Tongue (tissue), 2 donors: ENCODE measurements around the gene DHX16. TPM values are rescaled to one million over a fixed set of nuclear protein-coding genes. Genes with fewer than 3 reads are reported as not detected.
A peak's percentile ranks its signal among the peaks of the same experiment; 100 is the strongest.
"Not testable (repeated sequence)": the region's sequence is repeated elsewhere in the genome, so short reads cannot be mapped to it uniquely, and the experiment has no call there.

ENCODE experiments used
- DNase-seq: peaks from one replicate; pipeline ENCODE4 v3.0.0-alpha.2; 2015
- total RNA-seq: library from RNA; depleted of rRNA; stranded (reverse); fragments of >200 nt; gene quantifications from one replicate; pipeline ENCODE4 v1.2.3, GENCODE V29; 2014

The DHX16 gene
- 24.5 TPM for total RNA-seq

GRCh38 chr6:30672445-30673253, at the start of gene DHX16:
Gene DHX16, minus strand, starts transcription at chr6:30673006. Its CDS starts 165 bp downstream, at chr6:30672841.
- DNase-seq, result peak; percentile 99

- DNase-seq, result not testable (repeated sequence)
These were observed 49.1 kb upstream of the DHX16 start for GRCh38 chr6:30722025-30722279.

GRCh38 chr6:30721198-30722024, 48.6 kb upstream of the DHX16 start:
- DNase-seq, result peak; percentile 97

- DNase-seq, result peak; percentile 83
These were observed 48.0 kb upstream of the DHX16 start for GRCh38 chr6:30720738-30721197.

GRCh38 chr6:30719791-30720737, 47.3 kb upstream of the DHX16 start, which contains the start of gene TUBB:
Gene TUBB, plus strand, starts transcription at chr6:30720352. Its CDS starts 155 bp downstream, at chr6:30720507.
- DNase-seq, result peak; percentile 99

- peak; percentile 38 for DNase-seq
These were observed 46.5 kb upstream of the DHX16 start for GRCh38 chr6:30719356-30719755.

GRCh38 chr6:30717845-30718720, 45.3 kb upstream of the DHX16 start:
- not testable (repeated sequence) for DNase-seq

- peak; percentile 100 for DNase-seq
These were observed 44.5 kb upstream of the DHX16 start, which contains the start of gene MDC1 for GRCh38 chr6:30717129-30717844. Gene MDC1, minus strand, starts transcription at chr6:30717281. Its CDS starts 2,106 bp downstream, at chr6:30715175.

- no peak for DNase-seq
These were observed 44.0 kb upstream of the DHX16 start for GRCh38 chr6:30716879-30717128.

- no peak for DNase-seq
These were observed 41.5 kb upstream of the DHX16 start for GRCh38 chr6:30714263-30714662.

- DNase-seq, result no peak
These were observed 39.7 kb upstream of the DHX16 start for GRCh38 chr6:30712441-30712945.

GRCh38 chr6:30711758-30712380, 39.1 kb upstream of the DHX16 start:
- DNase-seq, result no peak

- no peak for DNase-seq
These were observed 36.5 kb upstream of the DHX16 start for GRCh38 chr6:30709101-30709868.

- no peak for DNase-seq
These were observed 34.6 kb upstream of the DHX16 start for GRCh38 chr6:30707281-30707850.

- no peak for DNase-seq
These were observed 32.8 kb upstream of the DHX16 start for GRCh38 chr6:30705620-30706019.

- no peak for DNase-seq
These were observed 31.0 kb upstream of the DHX16 start for GRCh38 chr6:30703821-30704220.

GRCh38 chr6:30703011-30703410, 30.2 kb upstream of the DHX16 start:
- no peak for DNase-seq

- no peak for DNase-seq
These were observed 27.5 kb upstream of the DHX16 start for GRCh38 chr6:30700340-30700739.

- DNase-seq, result no peak
These were observed 23.6 kb upstream of the DHX16 start for GRCh38 chr6:30696432-30696831.
